HCT116 (cell line): Measurements from ENCODE around the gene TAB3. TPM values are rescaled to one million over a fixed set of nuclear protein-coding genes. Genes with fewer than 3 reads are reported as not detected.

ENCODE experiments used
- ATAC-seq: fragments of 200-7000 bp; cut with Tn5 transposase; 2 replicates; pipeline ENCODE4 v1.9.1; 2020; ENCODE audit warnings: mild to moderate bottlenecking, moderate library complexity
- BruUV-seq: library from RNA; stranded (reverse); fragments of 400-500 nt; replicated peaks from 2 replicates; lab custom pipeline; 2021; lab: Mats Ljungman, UMichigan
- CTCF ChIA-PET: fragments of 300-600 bp; sonication (Branson Sonifier 250); formaldehyde crosslinking; loops from one replicate; lab custom pipeline; 2021; ENCODE audit warnings: antibody characterized with exemption; lab: Charles Lee
- POLR2A ChIA-PET: fragments of 300-600, 350-600 bp; sonication (Branson Sonifier 250); formaldehyde crosslinking; loops from one replicate; lab custom pipeline; 2021; ENCODE audit warnings: antibody characterized with exemption; lab: Charles Lee
- RAD21 ChIA-PET, 2 experiments: fragments of 300-600 bp; sonication (Branson Sonifier 250); formaldehyde crosslinking; loops; one replicate each; lab custom pipeline; 2023; ENCODE audit warnings: low total read pairs in 2 of 2; ENCODE audit not compliant: uncharacterized antibody in 2 of 2, unreplicated experiment in 2 of 2, low non-redundant PET in 1 of 2; lab: Charles Lee
- DNase-seq: peaks from one replicate; pipeline ENCODE4 v3.0.0-alpha.2; 2010; ENCODE audit warnings: low read depth, low spot score
- H2AFZ ChIP-seq: fragments of 200-600 bp; shearing (Covaris generic), sonication (generic); 2 replicates; pipeline ENCODE4 v1.6.1; 2017; ENCODE audit warnings: low read depth, mixed run types, mixed read lengths, antibody characterized with exemption, low read length; ENCODE audit not compliant: poor library complexity, severe bottlenecking
- H3K27ac ChIP-seq: 2 replicates; pipeline ENCODE4 v1.5.1; 2012; ENCODE audit warnings: low read depth, low read length
- H3K27me3 ChIP-seq: fragments of 200-600 bp; sonication (generic); 2 replicates; pipeline ENCODE4 v1.6.1; 2016; ENCODE audit warnings: mixed run types, low read length, mixed read lengths; ENCODE audit not compliant: insufficient read depth
- H3K36me3 ChIP-seq, 2 experiments: fragments of 200-500 bp in 1 of 2; fragments of 200-600 bp in 1 of 2; sonication (Bioruptor generic) in 1 of 2; sonication (generic) in 1 of 2; 2 replicates each; pipeline versions ENCODE4 v1.5.1 to v1.6.1; 2014 to 2016; ENCODE audit warnings: low read length in 2 of 2, inconsistent platforms in 1 of 2, mixed read lengths in 1 of 2, mixed run types in 1 of 2; ENCODE audit not compliant: insufficient read depth in 2 of 2, control insufficient read depth in 1 of 2
- H3K4me1 ChIP-seq, 2 experiments: fragments of 200-600 bp in 1 of 2; sonication (generic) in 1 of 2; 2 replicates each; pipeline versions ENCODE4 v1.5.1 to v1.6.1; 2012 to 2017; ENCODE audit warnings: low read length in 2 of 2, inconsistent platforms in 1 of 2, mild to moderate bottlenecking in 1 of 2, mixed read lengths in 1 of 2, mixed run types in 1 of 2, moderate library complexity in 1 of 2; ENCODE audit not compliant: insufficient read depth in 2 of 2, control insufficient read depth in 1 of 2
- H3K4me2 ChIP-seq: fragments of 200-600 bp; sonication (generic); 2 replicates; pipeline ENCODE4 v1.6.1; 2017; ENCODE audit warnings: mixed run types, low read length, mixed read lengths
- H3K4me3 ChIP-seq, 2 experiments: fragments of 200-600 bp in 1 of 2; sonication (generic) in 1 of 2; replicated peaks in 1 of 2; 2 replicates each; pipeline ENCODE4 v1.5.1; 2011 to 2016; ENCODE audit warnings: low read length in 2 of 2, control low read depth in 1 of 2, low read depth in 1 of 2, mild to moderate bottlenecking in 1 of 2, mixed read lengths in 1 of 2, mixed run types in 1 of 2
- H3K79me2 ChIP-seq: fragments of 200-600 bp; sonication (generic); 2 replicates; pipeline ENCODE4 v1.6.1; 2017; ENCODE audit warnings: mild to moderate bottlenecking, mixed run types, low read length, moderate library complexity, mixed read lengths; ENCODE audit not compliant: insufficient read depth
- H3K9ac ChIP-seq: fragments of 200-600 bp; sonication (generic); 2 replicates; pipeline ENCODE4 v1.6.1; 2016; ENCODE audit warnings: low read length, mixed read lengths
- H3K9me2 ChIP-seq: fragments of 200-600 bp; sonication (generic), shearing (Covaris generic); 2 replicates; pipeline ENCODE4 v1.6.1; 2017; ENCODE audit warnings: mixed run types, mild to moderate bottlenecking, moderate library complexity; ENCODE audit not compliant: insufficient read depth
- H3K9me3 ChIP-seq, 2 experiments: fragments of 200-500 bp in 1 of 2; fragments of 200-600 bp in 1 of 2; sonication (Bioruptor generic) in 1 of 2; sonication (generic) in 1 of 2; 2 replicates each; pipeline ENCODE4 v1.6.1; 2014 to 2017; ENCODE audit warnings: low read length in 2 of 2, mixed read lengths in 2 of 2, inconsistent platforms in 1 of 2, low read depth in 1 of 2, mild to moderate bottlenecking in 1 of 2, mixed run types in 1 of 2, moderate library complexity in 1 of 2; ENCODE audit not compliant: control insufficient read depth in 1 of 2, insufficient read depth in 1 of 2
- H4K20me1 ChIP-seq: fragments of 200-600 bp; sonication (generic), shearing (Covaris generic); 2 replicates; pipeline ENCODE4 v1.6.1; 2017; ENCODE audit warnings: mixed run types, mild to moderate bottlenecking, moderate library complexity; ENCODE audit not compliant: insufficient read depth
- CBX3 ChIP-seq: IDR thresholded peaks from 2 replicates; pipeline ENCODE4 v1.6.1; 2012; ENCODE audit warnings: low read depth
- CEBPB ChIP-seq: IDR thresholded peaks from 2 replicates; pipeline ENCODE4 v1.6.1; 2012; ENCODE audit warnings: low read depth
- EGR1 ChIP-seq: IDR thresholded peaks from 2 replicates; pipeline ENCODE4 v1.6.1; 2012; ENCODE audit warnings: low read depth
- ELF1 ChIP-seq: IDR thresholded peaks from 2 replicates; pipeline ENCODE4 v1.6.1; 2012; ENCODE audit warnings: low read depth, borderline replicate concordance
- EZH2phosphoT487 ChIP-seq: fragments of 200-600 bp; IDR thresholded peaks from 2 replicates; pipeline ENCODE4 v1.6.1; 2018; ENCODE audit warnings: antibody characterized with exemption, borderline replicate concordance
- FOSL1 ChIP-seq: IDR thresholded peaks from 2 replicates; pipeline ENCODE4 v1.6.1; 2012; ENCODE audit warnings: low read depth
- JUND ChIP-seq: IDR thresholded peaks from 2 replicates; pipeline ENCODE4 v1.6.1; 2012
- POLR2A ChIP-seq: IDR thresholded peaks from 2 replicates; pipeline ENCODE4 v1.7.0; 2011; ENCODE audit warnings: borderline replicate concordance; ENCODE audit not compliant: insufficient read depth, insufficient read length; ENCODE audit errors: extremely low read depth
- POLR2AphosphoS5 ChIP-seq: IDR thresholded peaks from 2 replicates; pipeline ENCODE4 v1.6.1; 2011; ENCODE audit warnings: mild to moderate bottlenecking, low read depth, low read length, moderate library complexity
- RAD21 ChIP-seq: IDR thresholded peaks from 2 replicates; pipeline ENCODE4 v1.6.1; 2012; ENCODE audit warnings: low read depth, mild to moderate bottlenecking
- SIN3A ChIP-seq: IDR thresholded peaks from 2 replicates; pipeline ENCODE4 v1.6.1; 2012; ENCODE audit warnings: low read depth
- SP1 ChIP-seq: IDR thresholded peaks from 2 replicates; pipeline ENCODE4 v1.6.1; 2012; ENCODE audit warnings: low read depth
- SRF ChIP-seq: IDR thresholded peaks from 2 replicates; pipeline ENCODE4 v1.6.1; 2012; ENCODE audit warnings: low read depth
- YY1 ChIP-seq: IDR thresholded peaks from 2 replicates; pipeline ENCODE4 v1.6.1; 2011; ENCODE audit warnings: low read length, low read depth, moderate library complexity, mild to moderate bottlenecking; ENCODE audit not compliant: insufficient replicate concordance; ENCODE audit errors: extremely low read depth
- ZBTB33 ChIP-seq: IDR thresholded peaks from 2 replicates; pipeline ENCODE4 v1.6.1; 2011; ENCODE audit warnings: mild to moderate bottlenecking, low read length, moderate library complexity; ENCODE audit not compliant: insufficient replicate concordance; ENCODE audit errors: extremely low read depth
- ZFX ChIP-seq: fragments of 450-650 bp; IDR thresholded peaks from 2 replicates; pipeline ENCODE4 v1.6.1; 2017
- ZNF274 ChIP-seq: fragments of 200-500 bp; sonication (Bioruptor generic); IDR thresholded peaks from 2 replicates; pipeline ENCODE4 v1.6.1; 2014; ENCODE audit warnings: mild to moderate bottlenecking, low read depth, low read length, inconsistent platforms
- intact Hi-C: fragments of 100-400 bp; cut with micrococcal nuclease; formaldehyde crosslinking; loops from 2 replicates; pipeline ENCODE4 v1.10.0; 2022
- total RNA-seq: library from RNA; stranded (reverse); gene quantifications from one replicate; pipeline ENCODE4 v1.2.1, GENCODE V29; 2021; ENCODE audit not compliant: unreplicated experiment
- TF ChIP-seq, protein P1 (sequence below): IDR thresholded peaks from 2 replicates; pipeline ENCODE4 v1.6.1; 2012; ENCODE audit warnings: low read depth
- TF ChIP-seq, protein P2 (sequence below): IDR thresholded peaks from 2 replicates; pipeline ENCODE4 v1.6.1; 2012

Gene TAB3
- total RNA-seq, 1 experiment from 2014 or later: 11.2 TPM

DNA sequence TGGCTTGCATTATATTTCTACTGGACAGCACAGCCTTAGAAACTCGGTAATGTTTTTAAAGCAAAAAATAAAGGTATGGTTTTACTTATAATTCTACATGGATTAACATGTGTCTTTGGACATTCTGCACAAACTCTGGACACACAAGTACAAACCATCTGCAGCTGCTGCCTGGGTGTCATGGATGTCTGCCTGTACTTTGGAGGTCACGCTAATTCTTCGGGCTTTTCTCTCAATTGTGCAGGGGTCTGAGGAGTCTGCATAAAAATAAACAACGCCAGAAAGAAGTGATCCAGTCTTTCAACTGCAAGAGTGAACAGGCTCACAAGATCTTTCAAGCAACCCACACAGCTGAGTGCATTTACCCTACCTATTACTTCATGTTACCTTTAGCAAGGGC lies 55.2 kb downstream of the TAB3 start:
- DNase-seq: no peak
- Histone ChIP-seq H3K27ac (no peak overlapping the region), H3K9me3 (no peaks in the 10 kb centered on the region), H3K36me3 (no peaks in the 10 kb centered on the region), H4K20me1 (no peaks in the 10 kb centered on the region), H2AFZ (no peak overlapping the region), H3K4me3 (no peak overlapping the region), H3K27me3 (no peaks in the 10 kb centered on the region), H3K79me2 (no peaks in the 10 kb centered on the region), H3K4me1 (no peaks in the 10 kb centered on the region), H3K9me2 (no peaks in the 10 kb centered on the region), H3K9ac (no peak overlapping the region)
- POLR2A ChIA-PET: no interaction called here
- RAD21 ChIA-PET: no interaction called here
- intact Hi-C loops: no loop called here
- BruUV-seq: no TSS peak
- TF ChIP-seq SP1 (no peak), ZNF274 (no peak), EZH2phosphoT487 (no peak), CBX3 (no peak), EGR1 (no peak)
- TF ChIP-seq, all 23 proteins: peak for 0
- CTCF ChIA-PET: no interaction called here
- ATAC-seq: no peak
- no peak overlapping the region for H3K4me2 ChIP-seq

DNA sequence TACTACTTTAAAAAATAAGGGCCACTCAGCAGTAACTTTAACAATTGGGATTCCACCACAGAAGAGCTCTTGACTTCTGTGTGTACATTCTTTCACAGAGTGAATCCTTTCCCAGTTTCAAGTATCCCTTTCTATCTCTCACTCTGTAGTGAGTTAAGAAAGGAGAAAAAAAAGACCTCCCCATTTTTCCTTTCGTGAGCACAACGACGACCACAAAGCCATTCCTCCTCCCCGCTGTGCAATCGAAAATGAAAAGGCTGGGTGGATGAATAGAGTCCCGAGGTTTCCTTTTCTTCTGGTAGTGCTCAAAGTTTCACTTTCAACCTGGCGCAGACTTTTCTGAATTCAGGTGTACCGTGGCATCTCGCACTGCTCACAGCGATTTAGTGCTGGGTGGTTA lies 58.0 kb downstream of the TAB3 start:
- CTCF ChIA-PET: no interaction called here
- intact Hi-C loops: no loop called here

More for the DNA sequence above, 58.0 kb downstream of the TAB3 start:
- no peak for TF ChIP-seq FOSL1
- TF ChIP-seq, protein P1, sequence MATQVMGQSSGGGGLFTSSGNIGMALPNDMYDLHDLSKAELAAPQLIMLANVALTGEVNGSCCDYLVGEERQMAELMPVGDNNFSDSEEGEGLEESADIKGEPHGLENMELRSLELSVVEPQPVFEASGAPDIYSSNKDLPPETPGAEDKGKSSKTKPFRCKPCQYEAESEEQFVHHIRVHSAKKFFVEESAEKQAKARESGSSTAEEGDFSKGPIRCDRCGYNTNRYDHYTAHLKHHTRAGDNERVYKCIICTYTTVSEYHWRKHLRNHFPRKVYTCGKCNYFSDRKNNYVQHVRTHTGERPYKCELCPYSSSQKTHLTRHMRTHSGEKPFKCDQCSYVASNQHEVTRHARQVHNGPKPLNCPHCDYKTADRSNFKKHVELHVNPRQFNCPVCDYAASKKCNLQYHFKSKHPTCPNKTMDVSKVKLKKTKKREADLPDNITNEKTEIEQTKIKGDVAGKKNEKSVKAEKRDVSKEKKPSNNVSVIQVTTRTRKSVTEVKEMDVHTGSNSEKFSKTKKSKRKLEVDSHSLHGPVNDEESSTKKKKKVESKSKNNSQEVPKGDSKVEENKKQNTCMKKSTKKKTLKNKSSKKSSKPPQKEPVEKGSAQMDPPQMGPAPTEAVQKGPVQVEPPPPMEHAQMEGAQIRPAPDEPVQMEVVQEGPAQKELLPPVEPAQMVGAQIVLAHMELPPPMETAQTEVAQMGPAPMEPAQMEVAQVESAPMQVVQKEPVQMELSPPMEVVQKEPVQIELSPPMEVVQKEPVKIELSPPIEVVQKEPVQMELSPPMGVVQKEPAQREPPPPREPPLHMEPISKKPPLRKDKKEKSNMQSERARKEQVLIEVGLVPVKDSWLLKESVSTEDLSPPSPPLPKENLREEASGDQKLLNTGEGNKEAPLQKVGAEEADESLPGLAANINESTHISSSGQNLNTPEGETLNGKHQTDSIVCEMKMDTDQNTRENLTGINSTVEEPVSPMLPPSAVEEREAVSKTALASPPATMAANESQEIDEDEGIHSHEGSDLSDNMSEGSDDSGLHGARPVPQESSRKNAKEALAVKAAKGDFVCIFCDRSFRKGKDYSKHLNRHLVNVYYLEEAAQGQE: no peak
- TF ChIP-seq ZFX: no peak
- no peak for TF ChIP-seq ELF1
- no peak for TF ChIP-seq CBX3
- TF ChIP-seq POLR2A: no peak
- no peak for TF ChIP-seq SIN3A
- TF ChIP-seq POLR2AphosphoS5: no peak
- no peak for TF ChIP-seq ZNF274
- no peak for TF ChIP-seq SP1
- no peak for TF ChIP-seq YY1
- TF ChIP-seq, protein P2, sequence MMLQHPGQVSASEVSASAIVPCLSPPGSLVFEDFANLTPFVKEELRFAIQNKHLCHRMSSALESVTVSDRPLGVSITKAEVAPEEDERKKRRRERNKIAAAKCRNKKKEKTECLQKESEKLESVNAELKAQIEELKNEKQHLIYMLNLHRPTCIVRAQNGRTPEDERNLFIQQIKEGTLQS: no peak
- TF ChIP-seq ZBTB33: no peak
- TF ChIP-seq CEBPB: no peak
- TF ChIP-seq SRF: no peak
- TF ChIP-seq RAD21: no peak
- no peak for TF ChIP-seq JUND
- no peaks in the 10 kb centered on the region for H3K9me3 ChIP-seq
- no peak for DNase-seq
- no peaks in the 10 kb centered on the region for H4K20me1 ChIP-seq
- no peak for ATAC-seq
- no TSS peak for BruUV-seq
- H3K79me2 ChIP-seq: no peaks in the 10 kb centered on the region
- ChIA-PET RAD21 (no interaction called here), POLR2A (no interaction called here)
- H3K4me2 ChIP-seq: no peak overlapping the region
- H3K27ac ChIP-seq: no peak overlapping the region
- no peaks in the 10 kb centered on the region for H3K27me3 ChIP-seq
- no peak overlapping the region for H2AFZ ChIP-seq
- no peak overlapping the region for H3K4me3 ChIP-seq
- H3K9me2 ChIP-seq: no peaks in the 10 kb centered on the region
- H3K9ac ChIP-seq: no peak overlapping the region
- no peaks in the 10 kb centered on the region for H3K36me3 ChIP-seq
- no peaks in the 10 kb centered on the region for H3K4me1 ChIP-seq
